Ureter (tissue), 1 donor: ENCODE measurements around the gene FGFR2. TPM values are rescaled to one million over a fixed set of nuclear protein-coding genes. Genes with fewer than 3 reads are reported as not detected.

Source experiments
- DNase-seq: peaks from one replicate; pipeline ENCODE4 v3.0.0-alpha.2; 2020; ENCODE audit warnings: low spot score
- total RNA-seq: library from RNA; stranded (reverse); gene quantifications from one replicate; pipeline ENCODE4 v1.2.4, GENCODE V29; 2023
- donor health status: DM: yes; HTN: yes; CAD: no.

The FGFR2 gene
- total RNA-seq, 1 donor from 2014 or later = 36.2 TPM

DNA sequence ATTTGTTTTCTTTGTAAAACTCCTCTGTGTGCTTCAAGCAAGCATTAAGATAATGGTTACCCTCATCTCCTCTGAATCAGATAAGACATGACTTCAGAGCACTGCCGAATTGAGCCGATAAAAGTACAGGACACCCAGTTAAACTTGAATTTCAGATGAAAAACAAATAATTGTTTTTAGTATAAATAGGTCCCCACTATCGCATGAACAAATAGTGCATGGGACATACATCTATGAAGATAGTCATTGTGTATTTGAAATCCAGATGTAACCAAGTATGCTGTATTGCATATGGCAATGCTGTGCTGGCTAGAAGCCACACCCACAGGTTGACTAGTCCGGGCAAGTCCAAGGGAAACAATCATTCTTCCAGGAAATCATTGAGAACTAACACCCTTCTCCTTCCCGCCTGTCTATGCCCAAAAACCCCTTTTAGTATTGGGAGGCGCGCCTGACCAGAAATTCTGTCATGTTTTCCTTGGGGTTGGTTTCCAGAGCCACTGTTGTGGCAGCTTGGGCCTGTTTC lies 12.6 kb upstream of the FGFR2 start:
- no peak for DNase-seq

DNA sequence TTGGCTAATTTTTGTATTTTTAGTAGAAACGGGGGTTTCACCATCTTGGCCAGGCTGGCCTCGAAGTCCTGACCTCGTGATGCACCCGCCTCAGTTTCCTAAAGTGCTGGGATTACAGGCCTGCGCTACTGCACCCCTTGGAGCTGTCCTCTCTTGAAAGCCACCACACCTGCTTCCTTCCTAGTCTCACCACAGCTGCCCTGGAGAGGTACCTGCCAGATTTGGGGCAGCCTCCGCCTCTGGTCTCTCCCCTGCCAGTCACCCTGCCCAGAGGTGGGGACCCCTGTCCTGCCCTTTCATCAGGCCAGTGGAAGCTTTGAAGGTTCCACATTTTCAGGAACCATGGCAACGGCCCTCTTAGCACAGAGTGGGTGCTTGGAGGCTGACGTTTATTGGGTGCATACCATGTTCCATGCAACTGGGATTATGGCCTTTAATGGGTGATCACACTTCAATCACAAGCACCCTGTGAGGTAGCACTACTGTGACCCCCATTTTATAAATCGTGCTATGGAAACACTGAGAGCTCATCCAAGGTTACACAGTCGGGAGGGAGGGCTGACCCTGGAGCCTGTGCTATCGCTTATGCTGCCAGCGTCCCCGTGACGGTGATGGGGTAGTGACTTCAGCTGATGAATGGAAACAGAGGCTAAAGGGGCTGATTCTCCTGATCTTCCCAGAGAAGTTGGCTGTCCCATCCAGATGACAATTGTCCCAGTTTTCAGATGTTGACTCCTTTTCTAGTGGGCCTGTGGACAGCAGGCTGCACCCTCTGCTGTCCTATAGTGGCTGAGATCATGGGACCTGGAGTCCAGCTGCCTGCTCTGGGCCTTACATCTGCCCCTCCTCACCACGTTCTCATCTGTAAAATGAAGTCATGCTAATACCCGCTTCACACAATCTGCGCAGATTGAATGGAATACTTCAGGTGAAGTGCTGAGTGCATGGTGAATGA lies 11.5 kb upstream of the FGFR2 start:
- no peak for DNase-seq

DNA sequence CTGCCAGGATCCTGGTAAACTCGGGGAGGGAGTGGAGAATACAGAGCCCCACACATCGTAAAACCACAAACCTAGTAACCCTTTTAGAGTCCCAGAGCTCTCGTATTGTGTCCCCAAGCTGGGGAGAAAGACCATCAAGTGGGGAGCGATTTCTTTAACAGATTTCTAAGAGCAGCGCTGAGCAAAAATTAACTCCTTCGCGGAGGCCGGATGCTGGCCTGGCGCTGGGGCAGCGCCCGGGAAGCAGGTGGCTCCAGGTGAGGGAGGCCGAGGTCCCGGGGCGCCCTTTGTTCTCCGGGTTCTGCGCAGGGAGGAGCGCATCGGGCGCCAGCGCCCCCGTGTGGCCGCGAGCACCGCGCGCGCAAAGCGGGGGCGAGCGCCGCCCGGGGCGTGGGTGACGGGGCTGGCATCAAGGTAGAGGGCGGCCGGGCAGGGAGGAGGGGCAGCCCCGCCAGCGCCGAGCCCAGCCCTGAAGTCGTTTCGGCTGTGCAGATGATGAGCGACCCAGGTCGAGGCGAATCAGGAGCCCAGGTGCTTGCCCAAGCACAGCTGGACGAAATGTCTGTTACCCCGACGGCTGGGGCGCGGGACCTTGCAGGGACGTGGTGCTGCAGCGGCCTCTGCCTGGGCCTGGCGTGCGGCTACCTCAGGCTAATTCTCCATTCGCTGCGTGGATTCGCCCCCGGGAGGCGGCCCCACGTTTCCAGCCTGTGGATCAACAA lies 10.4 kb upstream of the FGFR2 start:
- no peak for DNase-seq

DNA sequence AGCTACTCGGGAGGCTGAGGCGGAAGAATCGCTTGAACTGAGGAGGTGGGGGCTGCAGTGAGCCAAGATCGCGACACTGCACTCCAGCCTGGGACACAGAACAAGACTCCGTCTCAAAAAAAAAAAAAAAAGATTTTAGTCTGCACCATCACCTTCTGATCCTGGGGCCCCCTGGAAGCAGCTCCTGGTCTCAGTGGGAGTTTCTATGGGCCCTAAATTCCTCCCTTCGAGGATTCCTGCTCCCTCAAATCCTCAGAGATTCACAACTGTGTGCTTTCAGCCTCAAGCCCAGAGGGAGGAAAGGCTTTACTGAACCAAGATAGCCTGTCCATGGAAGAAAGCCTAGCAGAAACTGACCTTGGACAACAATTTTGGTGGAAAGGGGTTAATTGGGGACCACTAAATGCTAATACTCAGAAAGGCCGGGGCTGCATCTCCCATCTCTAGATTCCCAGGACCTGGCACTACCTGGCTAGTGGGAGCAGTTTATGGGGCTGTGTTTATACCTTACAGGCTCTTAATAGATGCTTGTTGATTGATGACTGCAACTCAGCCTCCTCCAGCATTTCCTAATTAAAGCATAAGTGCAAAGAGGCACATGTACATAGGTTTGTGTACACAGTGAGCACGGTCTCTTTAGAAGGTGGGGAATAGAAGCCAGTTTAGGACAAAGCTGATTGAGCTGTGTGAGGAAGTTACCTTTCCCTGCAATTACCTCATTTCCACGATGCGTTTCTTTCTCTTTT lies 9.2 kb upstream of the FGFR2 start:
- no peak for DNase-seq

DNA sequence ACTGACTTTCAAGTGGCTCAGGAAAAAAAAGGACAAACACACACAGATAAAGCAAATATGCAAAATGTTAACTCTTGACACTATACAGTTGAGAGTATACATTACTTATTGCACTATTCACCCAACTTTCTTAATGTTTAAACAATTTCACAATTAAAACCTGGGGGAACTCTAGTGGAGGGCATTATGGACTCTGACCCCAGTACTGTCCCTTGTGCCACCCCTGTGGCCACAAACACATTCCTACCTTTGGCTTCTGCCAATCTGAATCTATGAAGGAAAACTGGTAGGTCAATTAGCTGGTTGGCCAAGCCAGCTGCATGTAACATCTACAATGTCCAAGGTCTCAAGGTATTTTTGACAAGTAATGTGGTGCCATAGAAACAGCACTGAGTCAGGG lies 7.5 kb upstream of the FGFR2 start:
- no peak for DNase-seq

DNA sequence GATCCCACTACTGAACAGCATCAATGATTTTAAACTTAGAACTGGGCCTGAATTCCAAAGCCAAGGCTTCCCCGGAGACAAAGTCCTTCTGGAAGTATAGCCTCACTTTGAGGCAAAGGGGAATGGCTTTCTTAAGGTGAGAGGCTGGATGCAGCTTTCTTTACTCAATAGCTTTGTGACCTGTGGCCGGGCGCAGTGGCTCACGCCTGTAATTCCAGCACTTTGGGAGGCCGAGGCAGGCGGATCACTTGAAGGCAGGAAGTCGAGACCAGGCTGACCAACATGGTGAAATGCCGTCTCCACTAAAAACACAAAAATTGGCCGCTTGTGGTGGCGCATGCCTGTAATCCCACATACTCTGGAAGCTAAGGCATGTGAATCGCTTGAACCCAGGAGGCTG lies 3.2 kb upstream of the FGFR2 start:
- no peak for DNase-seq

DNA sequence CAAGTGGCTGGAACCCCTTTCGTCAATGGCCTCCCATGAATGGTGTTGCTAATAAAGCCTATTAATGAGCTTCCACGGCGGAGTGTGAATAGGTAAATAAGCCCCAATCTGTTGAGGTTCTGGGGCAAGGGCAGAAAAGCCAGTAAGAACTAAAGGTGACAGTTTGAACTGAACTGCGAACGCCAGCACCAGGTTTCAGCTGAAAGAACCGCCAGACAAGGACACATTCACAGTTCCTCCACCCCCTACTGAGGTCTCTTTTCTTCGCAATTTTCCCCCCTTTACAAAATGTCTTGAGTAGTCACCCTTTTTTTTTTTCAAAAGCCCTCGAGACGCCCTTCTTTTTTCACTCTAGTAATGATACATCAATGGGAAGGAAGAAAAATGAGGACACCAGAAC lies 2.4 kb upstream of the FGFR2 start:
- DNase-seq = no peak

DNA sequence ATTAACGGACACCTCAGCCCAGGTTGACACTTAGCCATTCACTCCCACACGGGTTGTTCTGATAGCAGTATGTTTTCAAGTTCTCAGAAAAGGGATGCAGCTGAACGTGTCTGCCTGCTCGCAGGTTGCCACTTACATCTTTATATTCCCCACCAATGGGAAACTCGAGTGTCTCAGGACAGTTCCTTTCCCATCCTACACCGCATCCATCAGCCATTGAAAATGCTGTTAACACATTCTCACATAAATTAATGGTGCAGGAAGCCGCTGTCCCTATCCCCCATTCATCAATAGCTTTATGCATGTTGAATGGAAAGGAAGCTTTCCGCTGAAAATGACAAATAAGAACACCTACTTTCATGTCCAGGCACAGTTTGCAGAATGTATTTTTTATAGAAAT lies 1.7 kb upstream of the FGFR2 start:
- DNase-seq = no peak

DNA sequence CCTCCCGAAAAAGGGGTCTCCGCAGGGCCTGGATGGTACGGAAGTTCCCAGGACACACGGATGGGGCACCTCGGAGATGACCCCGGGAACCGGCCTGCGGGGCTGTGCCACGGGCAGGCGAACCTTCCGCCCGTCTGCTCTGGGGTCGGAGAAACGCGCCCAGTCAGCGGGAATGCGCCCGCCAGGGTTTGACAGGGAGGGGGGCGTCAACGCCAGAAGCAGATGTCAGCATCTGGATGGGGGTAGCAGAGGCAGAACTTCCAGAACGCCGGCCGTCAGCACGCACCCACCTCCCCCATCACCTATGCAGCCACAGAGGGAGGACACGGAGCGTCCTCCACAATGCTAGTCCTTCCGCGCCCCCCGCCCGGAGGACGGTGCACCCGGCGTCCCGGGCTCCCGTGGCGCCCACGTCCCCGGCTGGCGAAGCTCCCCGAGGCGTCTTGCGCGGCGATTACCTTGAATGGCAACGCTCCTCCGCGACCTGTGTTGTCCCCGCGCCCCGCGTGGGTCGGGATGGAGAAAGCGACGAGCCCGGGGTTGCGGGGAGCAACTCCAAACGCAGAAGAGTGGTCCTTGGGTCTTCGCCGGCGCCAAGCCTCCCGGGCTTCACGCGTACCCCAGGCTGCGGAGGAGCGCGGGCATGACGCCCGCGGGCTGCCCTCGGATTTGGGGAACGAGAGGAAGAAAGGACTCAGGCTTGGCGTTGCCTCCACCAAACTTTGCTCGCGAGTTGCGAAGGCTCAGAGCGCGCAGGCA lies 561 bp downstream of the FGFR2 start:
- DNase-seq = peak; percentile 54

DNA sequence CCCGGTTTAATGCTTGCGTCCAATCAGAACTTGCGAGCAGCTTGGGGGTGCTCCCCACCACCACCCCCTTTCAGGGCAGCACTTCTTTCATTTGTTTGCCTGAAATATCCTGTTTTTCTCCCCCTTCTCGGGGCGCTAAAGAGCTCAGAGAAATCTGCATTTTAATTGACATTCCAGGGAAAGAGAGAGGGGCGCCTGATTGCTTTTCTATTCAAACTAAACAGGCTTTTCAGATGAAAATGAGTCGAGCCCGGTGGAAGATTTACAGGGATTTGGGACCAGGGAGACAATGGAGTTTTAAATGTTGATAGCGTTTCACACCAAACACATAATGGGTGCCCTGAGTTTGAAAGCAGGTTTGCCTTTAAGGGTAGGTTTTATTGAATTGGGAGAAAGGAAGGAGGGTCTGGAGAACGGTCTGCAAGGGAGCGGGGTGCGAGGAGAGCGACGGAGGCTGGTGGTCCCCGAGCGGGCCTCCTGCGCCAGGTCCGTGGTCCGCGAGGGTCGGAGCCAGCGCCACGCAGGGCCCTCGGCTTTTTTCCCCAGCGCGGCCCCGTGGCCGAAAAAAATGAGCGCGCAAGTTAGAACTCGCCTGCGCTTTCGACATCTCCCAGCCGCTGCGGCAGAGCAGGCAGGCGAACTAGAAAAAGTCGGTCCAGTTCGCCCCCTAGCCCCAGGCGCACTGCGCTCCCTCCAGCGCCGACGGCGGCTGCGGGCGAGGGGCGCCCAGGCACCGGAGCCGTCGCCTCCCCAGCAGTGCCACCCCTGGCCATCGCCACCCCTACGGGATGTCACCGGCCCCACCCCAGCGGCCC lies 1.3 kb downstream of the FGFR2 start:
- DNase-seq = peak; percentile 81

DNA sequence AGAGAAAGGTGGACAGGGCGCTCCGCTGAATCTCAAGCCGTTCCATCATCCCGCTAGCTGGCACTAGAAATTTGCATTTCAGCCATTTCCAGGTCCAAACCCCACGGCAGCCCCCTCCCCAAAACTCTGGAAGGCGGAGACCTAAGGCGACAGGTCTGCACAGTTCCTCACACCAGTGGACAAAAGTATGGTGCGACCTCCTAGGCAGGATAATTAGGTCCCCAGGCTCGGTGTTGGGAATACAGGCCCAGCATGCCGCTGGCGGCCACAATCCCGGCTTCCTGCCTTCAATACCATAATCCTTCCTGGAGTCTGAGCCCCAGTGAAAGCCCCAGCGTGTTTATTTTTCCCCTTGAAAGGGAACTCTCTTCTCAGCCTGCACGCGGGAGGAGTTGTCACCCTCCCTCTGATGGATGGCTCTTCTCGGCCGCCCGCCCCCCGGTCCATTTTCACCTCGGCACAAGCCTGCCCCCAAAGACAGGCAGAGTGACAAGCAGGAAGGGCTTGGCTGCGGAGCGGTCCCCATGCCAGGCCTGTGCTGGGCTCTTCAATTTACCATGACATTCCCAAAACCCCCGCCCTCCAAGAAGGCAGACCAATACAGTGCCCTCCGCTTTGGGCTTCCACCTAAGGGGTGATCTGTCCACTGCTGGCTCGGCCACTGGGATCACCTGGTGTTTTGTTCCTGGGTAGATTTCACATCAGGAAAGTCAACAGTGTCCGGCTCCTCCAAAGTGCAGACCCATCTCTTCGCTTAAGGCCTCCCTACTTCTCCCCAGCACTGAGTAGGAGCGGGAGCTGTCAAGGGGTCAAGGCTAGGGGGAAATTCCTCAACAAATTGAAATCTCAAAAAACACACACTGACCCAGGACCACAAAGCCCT lies 2.2 kb downstream of the FGFR2 start:
- no peak for DNase-seq

DNA sequence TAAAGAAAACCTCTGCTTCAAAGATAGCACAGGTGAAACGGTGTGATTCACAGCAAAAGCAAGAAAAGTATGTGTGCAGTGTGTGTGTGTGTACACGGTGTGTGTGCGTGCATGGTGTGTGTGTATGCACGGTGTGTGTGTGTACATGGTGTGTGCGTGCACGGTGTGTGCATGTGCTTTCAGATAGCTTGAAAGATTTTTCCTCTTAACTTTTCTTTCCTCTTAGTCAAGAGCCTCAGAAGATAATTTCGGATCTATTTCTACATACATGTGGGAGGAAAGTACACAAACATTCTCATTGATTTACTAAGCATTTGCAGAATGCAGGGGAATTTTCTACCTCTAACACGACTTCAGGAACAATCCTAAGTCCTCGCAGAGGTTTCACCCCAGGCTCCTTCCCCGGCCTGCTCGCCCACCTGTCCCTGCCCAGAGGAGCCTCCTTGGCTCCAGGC lies 2.9 kb downstream of the FGFR2 start:
- DNase-seq = no peak

DNA sequence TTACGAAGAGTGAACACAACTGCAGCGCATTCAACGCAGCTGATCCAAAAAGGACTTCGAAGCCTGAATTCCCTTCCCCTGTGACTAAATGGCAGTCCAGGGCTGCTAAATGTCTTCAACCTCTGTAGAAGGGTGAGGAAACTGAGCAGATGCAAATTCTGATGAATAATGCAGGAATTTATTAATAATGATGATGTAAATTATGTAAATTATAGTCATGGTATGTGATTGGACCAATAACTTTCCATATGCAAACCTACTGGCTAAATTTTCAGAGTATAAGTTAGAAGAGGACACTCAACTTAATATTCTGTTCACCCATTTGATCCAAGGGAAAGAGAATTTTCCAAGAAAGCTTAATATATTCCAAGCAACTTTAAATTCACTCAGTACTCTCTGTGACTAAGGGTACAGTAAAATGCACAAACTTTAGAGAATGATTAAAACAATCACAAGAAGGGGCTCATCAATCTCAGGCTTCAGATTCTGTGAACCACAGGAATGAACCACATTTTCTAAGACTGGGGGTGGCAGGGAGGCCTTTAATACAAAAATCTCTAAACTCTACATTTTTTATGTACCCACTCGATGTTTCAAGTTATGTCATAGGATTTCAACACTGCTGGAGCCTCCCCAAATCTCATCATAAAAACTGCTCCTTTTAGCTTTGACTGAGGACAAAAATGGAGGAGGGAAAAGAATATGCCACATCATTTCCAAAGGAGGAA lies 3.5 kb downstream of the FGFR2 start:
- DNase-seq = no peak

DNA sequence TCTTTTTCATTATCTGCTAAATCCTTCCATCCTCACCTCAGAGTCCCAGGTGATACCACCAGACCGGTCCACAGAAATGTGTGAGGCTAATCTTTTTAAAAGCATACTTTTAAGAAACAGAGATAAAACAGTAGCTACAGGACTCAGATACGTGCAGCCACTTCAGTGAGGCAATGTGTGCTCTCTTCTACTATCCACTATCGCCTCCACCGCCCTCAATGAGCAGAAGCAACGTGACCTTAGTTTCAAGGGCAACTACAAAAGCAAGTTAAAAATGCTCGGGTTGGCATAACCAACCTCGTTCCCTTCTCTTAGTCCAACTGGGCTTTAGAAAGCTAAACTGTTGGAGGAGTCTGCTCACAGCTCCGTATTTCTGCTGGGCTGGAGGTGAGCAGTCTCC lies 4.2 kb downstream of the FGFR2 start:
- no peak for DNase-seq

DNA sequence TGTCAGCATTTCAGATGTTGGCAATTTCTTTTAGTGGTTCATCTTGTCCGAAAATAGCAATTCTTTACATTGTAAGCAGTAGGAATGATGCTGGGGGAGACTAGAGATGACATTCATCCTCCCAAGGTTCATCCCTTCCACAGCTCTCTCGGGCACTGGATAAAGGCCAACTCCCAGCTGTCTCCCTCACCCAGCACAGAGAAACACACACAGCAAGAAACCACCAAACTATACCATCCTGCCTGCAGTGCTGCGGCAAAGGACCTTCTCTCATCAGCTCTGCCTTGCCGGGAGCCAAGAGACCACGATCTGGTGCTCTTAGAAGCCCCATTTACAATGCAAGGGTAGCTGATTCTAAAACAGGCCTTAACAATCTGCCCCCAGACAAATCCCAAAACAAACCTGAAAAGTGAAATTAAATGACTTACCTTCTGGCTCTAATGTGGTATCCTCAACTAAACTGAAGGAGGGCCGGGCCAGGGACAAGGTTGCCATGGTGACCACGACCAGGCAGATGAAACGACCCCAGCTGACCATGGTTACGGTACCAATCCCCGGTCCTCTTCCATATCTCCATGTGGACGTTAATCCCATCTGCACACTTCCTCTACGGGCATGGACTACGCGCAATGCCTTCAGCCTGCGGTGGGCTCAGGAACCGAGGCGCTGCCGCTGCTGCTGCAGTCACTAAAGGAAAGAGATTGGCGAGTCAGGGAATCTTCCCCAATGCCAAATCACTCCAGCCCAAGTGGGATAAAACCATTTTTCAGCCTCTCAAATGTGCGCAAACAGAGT lies 4.8 kb downstream of the FGFR2 start:
- no peak for DNase-seq

DNA sequence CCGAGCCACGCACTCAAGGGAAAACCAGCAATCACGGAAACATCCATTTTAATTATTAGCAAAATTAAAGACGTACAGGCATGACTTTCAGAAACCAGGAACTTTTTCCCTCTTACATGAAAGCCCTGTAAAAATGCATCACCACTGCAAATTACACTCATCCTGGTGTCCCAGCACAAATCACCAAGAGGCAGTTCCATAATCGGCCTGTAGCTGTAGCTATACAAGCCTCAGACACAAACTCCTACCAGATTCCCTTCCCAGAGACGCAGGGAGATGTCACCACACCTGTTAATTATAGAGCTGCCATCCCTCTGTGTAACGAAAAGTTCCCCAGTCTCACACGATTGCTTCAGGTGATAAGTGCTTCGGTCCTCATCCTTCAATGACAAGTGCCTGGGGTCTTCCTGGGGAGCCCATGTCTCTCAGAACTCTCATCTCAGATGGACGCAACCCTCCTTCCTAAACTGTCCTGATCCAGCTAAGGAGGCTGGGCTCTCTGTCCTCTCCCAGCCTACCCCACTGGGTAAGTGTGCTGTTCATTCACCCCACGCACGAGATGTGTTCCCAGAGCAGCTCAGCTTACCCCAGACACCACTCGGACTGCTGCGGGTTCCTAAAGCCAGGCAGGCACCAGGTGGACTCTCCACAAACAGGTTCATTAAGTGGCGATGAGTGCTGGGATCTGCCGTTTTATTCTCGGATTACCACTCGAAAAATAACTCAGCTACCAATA lies 5.9 kb downstream of the FGFR2 start:
- DNase-seq = no peak

DNA sequence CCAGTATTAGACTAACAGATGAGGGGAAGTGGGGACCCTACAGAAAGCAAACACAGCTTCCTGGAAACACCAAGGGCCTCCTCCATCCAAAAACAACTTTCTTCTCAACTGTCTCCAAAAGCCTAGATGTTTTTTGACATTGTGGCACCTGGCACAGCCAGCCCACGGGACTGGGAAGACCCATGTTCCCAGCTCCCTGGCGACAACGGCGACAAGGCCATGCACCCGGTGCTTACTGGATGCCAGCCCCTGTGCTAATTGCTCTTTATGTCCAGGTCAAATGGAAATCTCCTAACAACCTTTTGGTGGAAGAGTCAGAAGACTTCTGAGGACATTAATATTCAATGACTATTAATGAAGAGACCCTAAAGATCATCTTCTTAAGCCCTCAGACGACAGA lies 7.1 kb downstream of the FGFR2 start:
- DNase-seq = no peak
